Measurements from ENCODE around the gene CCDC102A.
"Not testable (repeated sequence)": the region's sequence is repeated elsewhere in the genome, so short reads cannot be mapped to it uniquely, and the experiment has no call there.

The CCDC102A gene

GRCh38 chr16:57556941-57557541 is 20.7 kb upstream of the CCDC102A start:
- DNase-seq (ENCODE audit: low spot score in 2 of 2), result no peak
- Histone ChIP-seq H3K36me3 (replicated peaks) (no peaks in the 10 kb centered on the region), H3K9me3 (peaks cover 4% of the 10 kb centered on the region; the same call in 1 of the 2 replicates), H3K4me3 (no peak overlapping the region), H3K4me1 (no peaks in the 10 kb centered on the region), H3K27me3 (ENCODE audit: low read depth) (peaks cover 3% of the 10 kb centered on the region; the same call in 1 of the 2 replicates)
- in situ Hi-C loops (cut with MboI; ENCODE audit: low sequenced_read_pairs), result no loop called here

GRCh38 chr16:57555831-57556230 is 19.5 kb upstream of the CCDC102A start:
- no peak for DNase-seq (ENCODE audit: low spot score in 2 of 2)
- Histone ChIP-seq H3K4me3 (no peak overlapping the region), H3K4me1 (no peaks in the 10 kb centered on the region), H3K36me3 (replicated peaks) (no peaks in the 10 kb centered on the region), H3K9me3 (0 out of 2 replicates have a peak, but pooled peaks cover 4% of the 10 kb centered on the region), H3K27me3 (ENCODE audit: low read depth) (peaks cover 3% of the 10 kb centered on the region; the same call in 1 of the 2 replicates)
- in situ Hi-C loops (cut with MboI; ENCODE audit: low sequenced_read_pairs), result no loop called here

GRCh38 chr16:57551057-57551456 is 14.7 kb upstream of the CCDC102A start:
- no peak for DNase-seq (ENCODE audit: low spot score in 2 of 2)
- in situ Hi-C loops (cut with MboI; ENCODE audit: low sequenced_read_pairs), result no loop called here
- Histone ChIP-seq H3K4me1 (no peaks in the 10 kb centered on the region), H3K36me3 (replicated peaks) (no peaks in the 10 kb centered on the region), H3K9me3 (no peaks in the 10 kb centered on the region), H3K27me3 (ENCODE audit: low read depth) (peaks cover 5% of the 10 kb centered on the region), H3K4me3 (no peak overlapping the region)

GRCh38 chr16:57549730-57550129 is 13.4 kb upstream of the CCDC102A start:
- no peak for DNase-seq (ENCODE audit: low spot score in 2 of 2)
- no peaks in the 10 kb centered on the region for H3K4me1 ChIP-seq
- in situ Hi-C loops (cut with MboI; ENCODE audit: low sequenced_read_pairs), result no loop called here
- H3K36me3 ChIP-seq (replicated peaks), result no peaks in the 10 kb centered on the region
- H3K9me3 ChIP-seq, result no peaks in the 10 kb centered on the region
- no peak overlapping the region for H3K4me3 ChIP-seq
- peaks cover 5% of the 10 kb centered on the region for H3K27me3 ChIP-seq (ENCODE audit: low read depth)

GRCh38 chr16:57548408-57548807 is 12.0 kb upstream of the CCDC102A start:
- H3K4me3 ChIP-seq, result no peak overlapping the region
- no peaks in the 10 kb centered on the region for H3K9me3 ChIP-seq
- no peak for DNase-seq (ENCODE audit: low spot score in 2 of 2)
- no peaks in the 10 kb centered on the region for H3K4me1 ChIP-seq
- no peaks in the 10 kb centered on the region for H3K36me3 ChIP-seq (replicated peaks)
- in situ Hi-C loops (cut with MboI; ENCODE audit: low sequenced_read_pairs), result no loop called here
- H3K27me3 ChIP-seq (ENCODE audit: low read depth), result peaks cover 5% of the 10 kb centered on the region

- H3K4me3 ChIP-seq; H3K36me3 ChIP-seq (replicated peaks); in situ Hi-C loops (cut with MboI; ENCODE audit: low sequenced_read_pairs); H3K27me3 ChIP-seq (ENCODE audit: low read depth); H3K9me3 ChIP-seq; H3K4me1 ChIP-seq; DNase-seq (ENCODE audit: low spot score in 2 of 2): not testable (repeated sequence)
Measured at GRCh38 chr16:57547524-57547923, 11.2 kb upstream of the CCDC102A start.

- peaks cover 2% of the 10 kb centered on the region for H3K27me3 ChIP-seq (ENCODE audit: low read depth)
- no peaks in the 10 kb centered on the region for H3K9me3 ChIP-seq
- H3K36me3 ChIP-seq (replicated peaks), result no peaks in the 10 kb centered on the region
- no peak overlapping the region for H3K4me3 ChIP-seq
- in situ Hi-C loops (cut with MboI; ENCODE audit: low sequenced_read_pairs), result no loop called here
- no peaks in the 10 kb centered on the region for H3K4me1 ChIP-seq
- DNase-seq (ENCODE audit: low spot score in 2 of 2), result no peak
Measured at GRCh38 chr16:57544124-57544653, 7.8 kb upstream of the CCDC102A start.

GRCh38 chr16:57541754-57542435 is 5.5 kb upstream of the CCDC102A start:
- H3K4me3 ChIP-seq, result no peak overlapping the region
- no peaks in the 10 kb centered on the region for H3K27me3 ChIP-seq (ENCODE audit: low read depth)
- no peaks in the 10 kb centered on the region for H3K9me3 ChIP-seq
- in situ Hi-C loops (cut with MboI; ENCODE audit: low sequenced_read_pairs), result no loop called here
- H3K4me1 ChIP-seq, result peaks cover 6% of the 10 kb centered on the region
- peak in 1 of 2 experiments; percentile 4 for DNase-seq (ENCODE audit: low spot score in 2 of 2)
- no peaks in the 10 kb centered on the region for H3K36me3 ChIP-seq (replicated peaks)

- no peaks in the 10 kb centered on the region for H3K27me3 ChIP-seq (ENCODE audit: low read depth)
- H3K9me3 ChIP-seq, result no peaks in the 10 kb centered on the region
- peak in 1 of 2 experiments; percentile 4 for DNase-seq (ENCODE audit: low spot score in 2 of 2)
- in situ Hi-C loops (cut with MboI; ENCODE audit: low sequenced_read_pairs), result no loop called here
- H3K36me3 ChIP-seq (replicated peaks), result no peaks in the 10 kb centered on the region
- no peak overlapping the region for H3K4me3 ChIP-seq
- H3K4me1 ChIP-seq, result peaks cover 8% of the 10 kb centered on the region
Measured at GRCh38 chr16:57540906-57541753, 4.8 kb upstream of the CCDC102A start.

GRCh38 chr16:57540387-57540786 is 4.0 kb upstream of the CCDC102A start:
- H3K36me3 ChIP-seq (replicated peaks), result no peaks in the 10 kb centered on the region
- H3K4me1 ChIP-seq, result peaks cover 8% of the 10 kb centered on the region
- no peak for DNase-seq (ENCODE audit: low spot score in 2 of 2)
- no peaks in the 10 kb centered on the region for H3K27me3 ChIP-seq (ENCODE audit: low read depth)
- no peak overlapping the region for H3K4me3 ChIP-seq
- in situ Hi-C loops (cut with MboI; ENCODE audit: low sequenced_read_pairs), result no loop called here
- H3K9me3 ChIP-seq, result no peaks in the 10 kb centered on the region

- in situ Hi-C loops (cut with MboI; ENCODE audit: low sequenced_read_pairs), result no loop called here
- Histone ChIP-seq H3K4me1 (peaks cover 8% of the 10 kb centered on the region), H3K4me3 (no peak overlapping the region), H3K9me3 (no peaks in the 10 kb centered on the region), H3K36me3 (replicated peaks) (no peaks in the 10 kb centered on the region), H3K27me3 (ENCODE audit: low read depth) (no peaks in the 10 kb centered on the region)
- no peak for DNase-seq (ENCODE audit: low spot score in 2 of 2)
Measured at GRCh38 chr16:57539072-57539796, 2.9 kb upstream of the CCDC102A start.

- Histone ChIP-seq H3K9me3 (no peaks in the 10 kb centered on the region), H3K4me1 (peaks cover 8% of the 10 kb centered on the region), H3K36me3 (replicated peaks) (no peaks in the 10 kb centered on the region), H3K27me3 (ENCODE audit: low read depth) (no peaks in the 10 kb centered on the region), H3K4me3 (no peak overlapping the region)
- in situ Hi-C loops (cut with MboI; ENCODE audit: low sequenced_read_pairs), result no loop called here
- no peak for DNase-seq (ENCODE audit: low spot score in 2 of 2)
Measured at GRCh38 chr16:57538235-57538721, 1.9 kb upstream of the CCDC102A start.

GRCh38 chr16:57537581-57538234 is 1.3 kb upstream of the CCDC102A start:
- H3K27me3 ChIP-seq (ENCODE audit: low read depth), result no peaks in the 10 kb centered on the region
- in situ Hi-C loops (cut with MboI; ENCODE audit: low sequenced_read_pairs), result no loop called here
- DNase-seq (ENCODE audit: low spot score in 2 of 2), result no peak
- H3K9me3 ChIP-seq, result no peaks in the 10 kb centered on the region
- H3K36me3 ChIP-seq (replicated peaks), result no peaks in the 10 kb centered on the region
- H3K4me3 ChIP-seq, result peak overlapping the region; percentile 56; the same call in 1 of the 2 replicates
- H3K4me1 ChIP-seq, result peaks cover 8% of the 10 kb centered on the region

Measured in HAP-1 (cell line).